H1 (cell line): ENCODE results near the gene FASTKD3. TPM values are rescaled to one million over a fixed set of nuclear protein-coding genes. Genes with fewer than 3 reads are reported as not detected.

Source experiments
- CTCF ChIA-PET: fragments of 300-600 bp; sonication (Branson Sonifier 250); formaldehyde crosslinking; loops from one replicate; lab custom pipeline; 2021; ENCODE audit not compliant: partially characterized antibody; lab: Charles Lee
- POLR2A ChIA-PET: fragments of 300-600 bp; sonication (Branson Sonifier 250); formaldehyde crosslinking; loops from one replicate; lab custom pipeline; 2021; ENCODE audit warnings: inconsistent platforms; ENCODE audit not compliant: partially characterized antibody; lab: Charles Lee
- DNase-seq, 2 experiments: peaks; one replicate each; pipeline versions ENCODE4 v3.0.0 to v3.0.0-alpha.2; 2010 to 2022; ENCODE audit warnings: low spot score in 2 of 2, low read depth in 1 of 2, mixed read lengths in 1 of 2
- FAIRE-seq: peaks from 2 replicates; lab custom pipeline; 2011; peaks lifted over from hg19 to GRCh38; lab: Jason Lieb, UNC
- H2AFZ ChIP-seq: 2 replicates; pipeline ENCODE4 v1.8.1; 2012; ENCODE audit warnings: low read length, inconsistent platforms
- H2AK5ac ChIP-seq: 2 replicates; pipeline ENCODE4 v1.6.1; 2013; ENCODE audit warnings: low read depth, low read length
- H2BK120ac ChIP-seq: replicated peaks from 2 replicates; pipeline ENCODE3; 2013; ENCODE audit warnings: low read depth, low read length, inconsistent platforms
- H2BK12ac ChIP-seq: 2 replicates; pipeline ENCODE4 v1.6.1; 2013; ENCODE audit warnings: low read depth, low read length
- H2BK15ac ChIP-seq: 2 replicates; pipeline ENCODE4 v1.6.1; 2013; ENCODE audit warnings: low read length
- H2BK20ac ChIP-seq: 2 replicates; pipeline ENCODE4 v1.6.1; 2013; ENCODE audit warnings: low read length
- H2BK5ac ChIP-seq: 2 replicates; pipeline ENCODE4 v1.6.1; 2013; ENCODE audit warnings: low read depth, low read length
- H3K14ac ChIP-seq: 2 replicates; pipeline ENCODE4 v1.6.1; 2013; ENCODE audit warnings: inconsistent platforms; ENCODE audit not compliant: insufficient read length
- H3K18ac ChIP-seq: 2 replicates; pipeline ENCODE4 v1.6.1; 2013; ENCODE audit warnings: low read length; ENCODE audit errors: extremely low read depth
- H3K23ac ChIP-seq: 2 replicates; pipeline ENCODE4 v1.6.1; 2013; ENCODE audit warnings: inconsistent platforms; ENCODE audit not compliant: insufficient read length
- H3K23me2 ChIP-seq: 2 replicates; pipeline ENCODE4 v1.6.1; 2013; ENCODE audit warnings: low read depth, low read length
- H3K27ac ChIP-seq: 2 replicates; pipeline ENCODE4 v1.6.1; 2011; ENCODE audit warnings: low read depth, low read length, inconsistent platforms
- H3K27me3 ChIP-seq, 4 experiments: replicated peaks in 1 of 4; 1 replicate in 1 of 4; 2 replicates in 3 of 4; pipeline versions ENCODE4 v1.6.1 to v1.8.1; 2011 to 2013; ENCODE audit warnings: low read length in 3 of 4, mild to moderate bottlenecking in 3 of 4, inconsistent platforms in 2 of 4, mixed read lengths in 2 of 4, moderate library complexity in 1 of 4; ENCODE audit not compliant: control insufficient read depth in 3 of 4, insufficient read depth in 3 of 4; ENCODE audit errors: extremely low read depth in 1 of 4
- H3K36me3 ChIP-seq, 4 experiments: 2 replicates each; pipeline versions ENCODE4 v1.6.1 to v1.8.1; 2011 to 2013; ENCODE audit warnings: mild to moderate bottlenecking in 4 of 4, low read length in 3 of 4, moderate library complexity in 2 of 4, control low read depth in 1 of 4, inconsistent platforms in 1 of 4; ENCODE audit not compliant: insufficient read depth in 4 of 4, control insufficient read depth in 2 of 4
- H3K4ac ChIP-seq: replicated peaks from 2 replicates; pipeline ENCODE3; 2013; ENCODE audit warnings: low read length, low read depth, mixed read lengths, inconsistent platforms; ENCODE audit not compliant: insufficient read length
- H3K4me1 ChIP-seq, 4 experiments: replicated peaks in 1 of 4; 1 replicate in 1 of 4; 2 replicates in 3 of 4; pipeline versions ENCODE4 v1.6.1 to v1.8.1; 2011 to 2013; ENCODE audit warnings: low read length in 3 of 4, inconsistent platforms in 2 of 4, mixed read lengths in 1 of 4; ENCODE audit not compliant: insufficient read depth in 4 of 4, control insufficient read depth in 3 of 4
- H3K4me2 ChIP-seq, 2 experiments: 2 replicates each; pipeline versions ENCODE4 v1.6.1 to v1.8.1; 2011 to 2013; ENCODE audit warnings: low read depth in 2 of 2, low read length in 2 of 2, control low read depth in 1 of 2, inconsistent platforms in 1 of 2, mild to moderate bottlenecking in 1 of 2; ENCODE audit not compliant: insufficient read depth in 1 of 2
- H3K4me3 ChIP-seq, 4 experiments: fragments of 200-600, 300-600 bp in 1 of 4; sonication (generic), shearing (Covaris generic), sonication (Bioruptor Twin) in 1 of 4; 2 replicates each; pipeline versions ENCODE4 v1.5.1 to v1.8.1; 2011 to 2016; ENCODE audit warnings: low read length in 4 of 4, low read depth in 3 of 4, control low read depth in 2 of 4, inconsistent platforms in 2 of 4, mild to moderate bottlenecking in 2 of 4, mixed read lengths in 1 of 4, moderate library complexity in 1 of 4; ENCODE audit not compliant: insufficient read depth in 2 of 4; ENCODE audit errors: extremely low read depth in 1 of 4
- H3K56ac ChIP-seq: replicated peaks from 2 replicates; pipeline ENCODE3; 2013; ENCODE audit warnings: low read depth, mild to moderate bottlenecking, mixed read lengths, low read length, inconsistent platforms; ENCODE audit not compliant: insufficient read length
- H3K79me1 ChIP-seq: 2 replicates; pipeline ENCODE4 v1.6.1; 2013; ENCODE audit warnings: low read depth, low read length, control low read depth
- H3K79me2 ChIP-seq, 2 experiments: 2 replicates each; pipeline versions ENCODE4 v1.6.1 to v1.8.1; 2012 to 2013; ENCODE audit warnings: low read length in 2 of 2, mild to moderate bottlenecking in 2 of 2, inconsistent platforms in 1 of 2; ENCODE audit not compliant: insufficient read depth in 2 of 2, control insufficient read depth in 1 of 2
- H3K9ac ChIP-seq, 4 experiments: replicated peaks in 1 of 4; 1 replicate in 1 of 4; 2 replicates in 3 of 4; pipeline versions ENCODE4 v1.6.1 to v1.8.1; 2011 to 2013; ENCODE audit warnings: low read depth in 3 of 4, low read length in 3 of 4, control low read depth in 2 of 4, mild to moderate bottlenecking in 2 of 4, moderate library complexity in 2 of 4, inconsistent platforms in 1 of 4; ENCODE audit errors: extremely low read depth in 1 of 4
- H3K9me3 ChIP-seq, 2 experiments: 2 replicates each; pipeline versions ENCODE4 v1.6.1 to v1.8.1; 2012 to 2013; ENCODE audit warnings: mild to moderate bottlenecking in 2 of 2, moderate library complexity in 2 of 2, control low read depth in 1 of 2, inconsistent platforms in 1 of 2, low read depth in 1 of 2, low read length in 1 of 2, mixed read lengths in 1 of 2; ENCODE audit not compliant: insufficient read depth in 2 of 2
- H4K20me1 ChIP-seq, 2 experiments: replicated peaks in 1 of 2; 2 replicates each; pipeline versions ENCODE3 to v1.8.1; 2011 to 2013; ENCODE audit warnings: inconsistent platforms in 2 of 2, low read length in 2 of 2, mild to moderate bottlenecking in 1 of 2; ENCODE audit not compliant: insufficient read depth in 2 of 2, control insufficient read depth in 1 of 2
- H4K5ac ChIP-seq: 2 replicates; pipeline ENCODE4 v1.6.1; 2013; ENCODE audit warnings: low read length, low read depth, mixed read lengths, inconsistent platforms; ENCODE audit not compliant: insufficient read length
- H4K8ac ChIP-seq: 2 replicates; pipeline ENCODE4 v1.8.0; 2013; ENCODE audit warnings: mild to moderate bottlenecking, moderate library complexity, low read length, inconsistent platforms; ENCODE audit not compliant: insufficient read depth; ENCODE audit errors: extremely low read depth
- H4K91ac ChIP-seq: replicated peaks from 2 replicates; pipeline ENCODE3; 2013; ENCODE audit warnings: low read length, mixed read lengths, inconsistent platforms; ENCODE audit not compliant: insufficient read length
- CHD1 ChIP-seq: IDR thresholded peaks from 2 replicates; pipeline ENCODE4 v1.6.1; 2012; ENCODE audit warnings: low read depth, low read length, improper control_type of control experiment
- CREB1 ChIP-seq: IDR thresholded peaks from 2 replicates; pipeline ENCODE4 v1.6.1; 2012; ENCODE audit warnings: inconsistent platforms
- CTBP2 ChIP-seq: IDR thresholded peaks from 2 replicates; pipeline ENCODE4 v1.7.0; 2011; ENCODE audit warnings: borderline replicate concordance, mild to moderate bottlenecking, moderate library complexity, mixed read lengths, low read length; ENCODE audit not compliant: insufficient read depth, insufficient read length
- JUND ChIP-seq: IDR thresholded peaks from 2 replicates; pipeline ENCODE4 v1.6.1; 2011; ENCODE audit warnings: mild to moderate bottlenecking, improper control_type of control experiment, low read length
- KDM4A ChIP-seq: IDR thresholded peaks from one replicate; pipeline ENCODE4 v1.7.1; 2012; ENCODE audit warnings: low read depth, mild to moderate bottlenecking, moderate library complexity, low read length, inconsistent platforms; ENCODE audit not compliant: severe bottlenecking
- MAFK ChIP-seq: IDR thresholded peaks from 2 replicates; pipeline ENCODE4 v1.6.1; 2012; ENCODE audit warnings: low read depth, mild to moderate bottlenecking, improper control_type of control experiment, low read length
- POLR2AphosphoS5 ChIP-seq: IDR thresholded peaks from 2 replicates; pipeline ENCODE4 v1.6.1; 2011; ENCODE audit warnings: low read depth, low read length
- POU5F1 ChIP-seq: IDR thresholded peaks from 2 replicates; pipeline ENCODE4 v1.6.1; 2011; ENCODE audit warnings: low read depth, mild to moderate bottlenecking, low read length, moderate library complexity
- SIX5 ChIP-seq: IDR thresholded peaks from 2 replicates; pipeline ENCODE4 v1.6.1; 2011; ENCODE audit warnings: mild to moderate bottlenecking, low read depth, low read length
- SRF ChIP-seq: IDR thresholded peaks from 2 replicates; pipeline ENCODE4 v1.6.1; 2011; ENCODE audit warnings: mild to moderate bottlenecking, low read depth, low read length, moderate library complexity
- TAF1 ChIP-seq: IDR thresholded peaks from 2 replicates; pipeline ENCODE4 v1.6.1; 2011; ENCODE audit warnings: mild to moderate bottlenecking, low read depth, low read length
- TAF7 ChIP-seq: optimal IDR thresholded peaks from 2 replicates; pipeline ENCODE3; 2011; ENCODE audit warnings: low read depth, mild to moderate bottlenecking, inconsistent platforms, low read length, moderate library complexity, borderline replicate concordance
- TCF12 ChIP-seq: IDR thresholded peaks from 2 replicates; pipeline ENCODE4 v1.6.1; 2011; ENCODE audit warnings: low read depth, mild to moderate bottlenecking, low read length
- TEAD4 ChIP-seq: IDR thresholded peaks from 2 replicates; pipeline ENCODE4 v1.6.1; 2012; ENCODE audit warnings: low read depth, low read length, inconsistent platforms, mixed read lengths
- WGBS, 2 experiments: shearing (Covaris generic) in 1 of 2; methylation state at CpG; one replicate each; pipeline versions ENCODE4 v1.1.6 to v1.1.7; 2013 to 2015; ENCODE audit warnings: low lambda C conversion rate in 2 of 2, mixed read lengths in 2 of 2, inconsistent platforms in 1 of 2, low coverage in 1 of 2, missing lambda C conversion rate in 1 of 2; ENCODE audit not compliant: insufficient replicate concordance in 2 of 2, insufficient coverage in 1 of 2, insufficient read length in 1 of 2; ENCODE audit errors: extremely low coverage in 1 of 2, missing lambda C conversion rate in 1 of 2; 5-methylcytosine and 5-hydroxymethylcytosine counted together
- polyA plus RNA-seq, 7 experiments: library from polyadenylated mRNA; depleted of rRNA in 3 of 7; stranded (reverse) in 5 of 7; unstranded in 2 of 7; fragments of >200 nt in 5 of 7; fragments of 200-250 nt in 2 of 7; gene quantifications; 1 replicate in 5 of 7; 2 replicates in 1 of 7; 4 replicates in 1 of 7; pipeline versions ENCODE4 v1.2.1 to v1.2.3, GENCODE V29; 2011 to 2013; ENCODE audit warnings: missing spikeins in 2 of 7, mixed read lengths in 2 of 7
- total RNA-seq: library from RNA; stranded (reverse); fragmentation: NEBNext Ultra II Directional; extraction: Animal tissue kit (Norgen Biotek cat#: 25700); gene quantifications from 2 replicates; pipeline ENCODE4 v1.2.1, GENCODE V29; 2021
- TF ChIP-seq, protein P1 (sequence below): IDR thresholded peaks from 2 replicates; pipeline ENCODE4 v1.6.1; 2012; ENCODE audit warnings: inconsistent platforms

FASTKD3 gene
- total and polyA plus RNA-seq, 2 of the 8 experiments (the other 6 are each of a cell fraction or from before 2014, with no cell fraction given), result 5.6 to 7.6 TPM

DNA sequence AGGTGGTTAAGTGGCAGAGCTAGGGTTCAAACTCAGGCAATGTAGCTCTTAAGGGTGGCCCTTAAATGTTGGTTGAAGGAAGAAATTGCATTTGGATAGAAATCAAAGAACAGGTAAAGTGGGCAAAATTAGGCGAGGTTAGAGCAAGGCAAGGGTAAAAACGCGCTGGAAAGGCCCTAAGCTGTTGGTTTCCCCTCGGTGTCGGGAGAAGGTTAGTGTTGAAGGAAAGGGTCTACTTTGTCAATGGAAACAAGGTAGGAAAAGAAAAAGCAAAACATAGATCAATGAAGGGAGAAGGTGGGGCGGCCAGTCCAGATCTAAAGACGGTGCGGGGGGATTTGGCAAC is 431 bp downstream of the FASTKD3 start:
- 5% methylated on average over 8 of the region's 8 CpGs; no CpG with 5 or more reads in 1 of the 2 experiments for WGBS, 2 experiments
- TF ChIP-seq TAF7 (no peak), MAFK (no peak), KDM4A (no peak), JUND (no peak), CTBP2 (no peak), TAF1 (no peak), POU5F1 (no peak), TEAD4 (no peak), SRF (no peak), POLR2AphosphoS5 (no peak), TCF12 (no peak), CHD1 (no peak), CREB1 (no peak), SIX5 (no peak)
- TF ChIP-seq, protein P1, sequence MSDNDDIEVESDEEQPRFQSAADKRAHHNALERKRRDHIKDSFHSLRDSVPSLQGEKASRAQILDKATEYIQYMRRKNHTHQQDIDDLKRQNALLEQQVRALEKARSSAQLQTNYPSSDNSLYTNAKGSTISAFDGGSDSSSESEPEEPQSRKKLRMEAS, result no peak

More for the DNA sequence above, 431 bp downstream of the FASTKD3 start:
- Histone ChIP-seq H4K91ac (no peak overlapping the region), H4K5ac (no peak overlapping the region), H3K4me2 (peak overlapping the region; percentile 83 to 92), H3K18ac (no peak overlapping the region), H3K23ac (no peak overlapping the region), H2BK12ac (no peak overlapping the region), H3K23me2 (peaks cover 7% of the 10 kb centered on the region), H4K20me1 (peaks cover 8 to 13% of the 10 kb centered on the region in 2 experiments), H2BK120ac (no peak overlapping the region), H3K9ac (peak overlapping the region in 3 of 4 experiments; percentile 27 to 50 (median 31); a peak in 2 of 7 replicates), H2BK20ac (no peak overlapping the region), H3K79me1 (peaks cover 3% of the 10 kb centered on the region), H3K4me3 (peak overlapping the region; percentile 70 to 93 (median 74)), H3K4me1 (peaks cover 0 to 4% (median 0%) of the 10 kb centered on the region in 4 experiments; a peak in 2 of 7 replicates), H2BK5ac (no peak overlapping the region), H4K8ac (0 out of 2 replicates have a peak overlapping the region, but pooled peaks have one; percentile 28), H2AFZ (0 out of 2 replicates have a peak overlapping the region, but pooled peaks have one; percentile 83), H3K36me3 (peaks cover 0 to 12% (median 3%) of the 10 kb centered on the region in 4 experiments; a peak in 3 of 8 replicates), H3K27ac (no peak overlapping the region), H2AK5ac (no peak overlapping the region), H3K79me2 (peaks cover 20 to 50% of the 10 kb centered on the region in 2 experiments), H3K9me3 (no peaks in the 10 kb centered on the region), H2BK15ac (no peak overlapping the region), H3K56ac (no peak overlapping the region), H3K14ac (no peak overlapping the region), H3K27me3 (no peaks in the 10 kb centered on the region), H3K4ac (no peak overlapping the region)
- ChIA-PET CTCF (interaction anchor here (1.5 to 3.0 kb wide), 4 partner anchors 11 to 1048 kb away, joined by 5 to 14 read pairs (median 8); partner anchors contain the start of gene CFAP90), POLR2A (interaction anchor here (1.0 to 1.4 kb wide), 3 partner anchors 8 to 17 kb away, joined by 4 to 6 read pairs (median 5); partner anchors contain the start of gene CFAP90)
- FAIRE-seq (no peak), DNase-seq (no peak)
